GM12878 (cell line): ENCODE data around the gene COMMD7. TPM values are rescaled to one million over a fixed set of nuclear protein-coding genes. Genes with fewer than 3 reads are reported as not detected.
"Not testable (repeated sequence)": the region's sequence is repeated elsewhere in the genome, so short reads cannot be mapped to it uniquely, and the experiment has no call there.

Source experiments
- ATAC-seq: fragments of 200-7000 bp; cut with Tn5 transposase; 3 replicates; pipeline ENCODE4 v1.9.1; 2020; ENCODE audit warnings: mild to moderate bottlenecking, moderate library complexity
- BruUV-seq: library from RNA; stranded (reverse); fragments of 400-500 nt; replicated peaks from 2 replicates; lab custom pipeline; 2021; lab: Mats Ljungman, UMichigan
- CTCF ChIA-PET: fragments of 300-600 bp; sonication (Branson Sonifier 250); formaldehyde crosslinking; extraction: SDS; loops from one replicate; lab custom pipeline; 2021; ENCODE audit warnings: inconsistent platforms; lab: Yijun Ruan, JAX
- POLR2A ChIA-PET: fragments of 350-600 bp; formaldehyde crosslinking; extraction: SDS; loops from one replicate; lab custom pipeline; 2021; ENCODE audit warnings: inconsistent platforms; lab: Charles Lee
- RAD21 ChIA-PET: fragments of 300-600 bp; sonication (Branson Sonifier 250); formaldehyde crosslinking; loops from one replicate; lab custom pipeline; 2023; ENCODE audit warnings: antibody characterized with exemption; ENCODE audit not compliant: unreplicated experiment; lab: Charles Lee
- SMC1A ChIA-PET: fragments of 300-600 bp; sonication (Branson Sonifier 250); formaldehyde crosslinking; loops from one replicate; lab custom pipeline; 2023; ENCODE audit not compliant: unreplicated experiment, uncharacterized antibody; lab: Charles Lee
- DNase-seq: peaks from one replicate; pipeline ENCODE4 v3.0.0-alpha.2; 2011; ENCODE audit warnings: low read depth, low spot score
- FAIRE-seq: peaks from 3 replicates; lab custom pipeline; 2011; peaks lifted over from hg19 to GRCh38; lab: Jason Lieb, UNC
- H2AFZ ChIP-seq: 2 replicates; pipeline ENCODE4 v1.6.0; 2011; ENCODE audit warnings: low read depth, low read length, control low read depth; ENCODE audit not compliant: control insufficient read depth
- H3K27ac ChIP-seq: 2 replicates; pipeline ENCODE4 v1.5.1; 2011; ENCODE audit warnings: control low read depth; ENCODE audit not compliant: control insufficient read depth, insufficient read depth
- H3K27me3 ChIP-seq, 2 experiments: replicated peaks in 1 of 2; 2 replicates each; pipeline versions ENCODE4 v1.6.0 to v1.6.1; 2011; ENCODE audit warnings: low read length in 1 of 2; ENCODE audit not compliant: control insufficient read depth in 2 of 2, insufficient read depth in 2 of 2
- H3K36me3 ChIP-seq, 2 experiments: 2 replicates each; pipeline ENCODE4 v1.5.1; 2011; ENCODE audit warnings: low read length in 1 of 2; ENCODE audit not compliant: control insufficient read depth in 2 of 2, insufficient read depth in 2 of 2
- H3K4me1 ChIP-seq: 2 replicates; pipeline ENCODE4 v1.6.1; 2011; ENCODE audit warnings: mild to moderate bottlenecking, low read length, moderate library complexity, mixed read lengths; ENCODE audit not compliant: control insufficient read depth, insufficient read depth
- H3K4me2 ChIP-seq: 2 replicates; pipeline ENCODE4 v1.6.0; 2011; ENCODE audit warnings: control low read depth; ENCODE audit not compliant: control insufficient read depth, insufficient read depth
- H3K4me3 ChIP-seq: fragments of 200-600 bp; sonication (generic); 2 replicates; pipeline ENCODE4 v1.5.1; 2016
- H3K79me2 ChIP-seq: 2 replicates; pipeline ENCODE4 v1.6.0; 2011; ENCODE audit warnings: low read length; ENCODE audit not compliant: control insufficient read depth, insufficient read depth
- H3K9ac ChIP-seq: 2 replicates; pipeline ENCODE4 v1.8.0; 2011; ENCODE audit warnings: low read length, control low read depth, mixed read lengths; ENCODE audit not compliant: control insufficient read depth, insufficient read depth
- H3K9me3 ChIP-seq: replicated peaks from 3 replicates; pipeline ENCODE4 v1.5.1; 2011; ENCODE audit warnings: mild to moderate bottlenecking, low read length; ENCODE audit not compliant: control insufficient read depth, insufficient read depth
- H4K20me1 ChIP-seq: 2 replicates; pipeline ENCODE4 v1.6.0; 2011; ENCODE audit not compliant: control insufficient read depth, insufficient read depth
- WGBS: methylation state at CpG from one replicate; pipeline ENCODE4 v1.1.6; 2016; ENCODE audit warnings: low lambda C conversion rate; ENCODE audit not compliant: insufficient replicate concordance, insufficient coverage; ENCODE audit errors: missing lambda C conversion rate; 5-methylcytosine and 5-hydroxymethylcytosine counted together
- in situ Hi-C: fragments of 300-500 bp; cut with MboI; formaldehyde crosslinking; loops from 9 replicates; pipeline ENCODE4 v1.14.3; 2018; ENCODE audit warnings: mixed read lengths
- intact Hi-C: fragments of 100-400 bp; cut with micrococcal nuclease; formaldehyde crosslinking; loops from one replicate; pipeline ENCODE4 v1.14.2; 2022; ENCODE audit not compliant: unreplicated experiment
- polyA plus RNA-seq, 11 experiments: library from polyadenylated mRNA; depleted of rRNA in 4 of 11; unstranded in 6 of 11; stranded (reverse) in 5 of 11; fragments of >200 nt; fragmentation: Nextera tagmentation in 4 of 11; fragmentation: Illumina TruSeq in 1 of 11; extraction: Ambion mirVana in 4 of 11; extraction: Trizol in 1 of 11; gene quantifications; 1 replicate in 1 of 11; 2 replicates in 10 of 11; pipeline versions ENCODE4 v1.2.1 to v1.2.3, GENCODE V29; 2011 to 2016; ENCODE audit warnings: inconsistent platforms in 2 of 11, missing spikeins in 2 of 11, low read depth in 1 of 11
- total RNA-seq, 4 experiments: library from RNA; depleted of rRNA in 3 of 4; stranded (reverse); fragments of >200 nt in 3 of 4; fragmentation: Illumina TruSeq in 1 of 4; extraction: Trizol in 1 of 4; gene quantifications; 2 replicates each; pipeline versions ENCODE4 v1.2.1 to v1.2.3, GENCODE V29; 2013 to 2021

COMMD7 gene
- total and polyA plus RNA-seq, 10 of the 15 experiments (the other 5 are each of a cell fraction or from before 2014, with no cell fraction given): 9.1 to 61.0 (median 27.7) TPM

DNA sequence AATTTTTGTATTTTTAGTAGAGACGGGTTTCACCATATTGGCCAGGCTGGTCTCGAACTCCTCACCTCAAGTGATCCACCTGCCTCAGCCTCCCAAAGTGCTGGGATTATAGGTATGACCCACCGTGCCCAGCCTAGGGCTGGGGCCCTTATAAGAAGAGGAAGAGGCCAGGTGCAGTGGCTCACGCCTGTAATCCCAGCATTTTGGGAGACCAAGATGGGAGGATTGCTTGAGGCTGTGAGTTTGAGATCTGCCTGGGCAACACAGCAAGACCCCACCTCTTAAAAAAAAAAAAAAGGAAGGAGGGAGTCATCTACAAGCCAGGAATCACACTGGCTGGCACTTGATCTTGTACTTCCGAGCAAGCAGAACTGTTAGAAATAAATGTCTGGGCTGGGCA lies 13.9 kb downstream of the COMMD7 start:
- WGBS: 93% methylated on average over 5 of the region's 5 CpGs
- CTCF ChIA-PET, H3K27me3 ChIP-seq, DNase-seq, intact Hi-C loops, H3K4me3 ChIP-seq, H3K9me3 ChIP-seq, in situ Hi-C loops, POLR2A ChIA-PET, SMC1A ChIA-PET, H4K20me1 ChIP-seq, FAIRE-seq, H3K27ac ChIP-seq, BruUV-seq, H2AFZ ChIP-seq, H3K36me3 ChIP-seq, RAD21 ChIA-PET, ATAC-seq, H3K79me2 ChIP-seq, H3K4me1 ChIP-seq, H3K4me2 ChIP-seq, H3K9ac ChIP-seq: not testable (repeated sequence)

DNA sequence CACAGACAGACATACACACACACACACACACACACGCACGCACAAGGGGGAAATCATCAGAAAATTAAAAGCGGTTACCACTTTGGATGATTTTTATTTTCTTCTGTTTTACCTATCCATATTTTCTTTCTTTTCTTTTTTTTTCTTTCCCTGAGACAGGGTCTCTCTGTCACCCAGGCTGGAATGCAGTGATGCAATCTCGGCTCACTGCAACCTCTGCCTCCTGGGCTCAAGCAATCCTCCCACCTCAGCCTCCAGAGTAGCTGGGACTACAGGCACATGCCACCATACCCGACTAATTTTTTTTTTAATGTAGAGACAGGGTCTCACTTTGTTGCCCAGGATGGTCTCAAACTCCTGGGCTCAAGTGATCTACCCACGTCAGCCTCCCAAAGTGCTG lies 14.8 kb downstream of the COMMD7 start:
- CTCF ChIA-PET, H3K27me3 ChIP-seq, H3K9ac ChIP-seq, H3K4me2 ChIP-seq, H3K36me3 ChIP-seq, H3K4me3 ChIP-seq, intact Hi-C loops, H3K9me3 ChIP-seq, FAIRE-seq, H3K27ac ChIP-seq, POLR2A ChIA-PET, ATAC-seq, H3K79me2 ChIP-seq, H3K4me1 ChIP-seq, RAD21 ChIA-PET, H2AFZ ChIP-seq, BruUV-seq, H4K20me1 ChIP-seq, DNase-seq, in situ Hi-C loops: not testable (repeated sequence)
- 92% methylated on average over 6 of the region's 6 CpGs for WGBS
- SMC1A ChIA-PET: interaction anchor here (0.8 kb wide), 1 partner anchor 460 kb away, joined by 3 read pairs; no protein-coding TSS in a partner anchor
